GM23248 (cell line): ENCODE measurements around the gene PNKP. TPM values are rescaled to one million over a fixed set of nuclear protein-coding genes. Genes with fewer than 3 reads are reported as not detected.
"Not testable (repeated sequence)": the region's sequence is repeated elsewhere in the genome, so short reads cannot be mapped to it uniquely, and the experiment has no call there.

Experiments
- DNase-seq: peaks from one replicate; pipeline ENCODE4 v3.0.0-alpha.2; 2015
- H2AFZ ChIP-seq: fragments of 200-600 bp; sonication (generic); 2 replicates; pipeline ENCODE4 v1.6.1; 2016; ENCODE audit warnings: antibody characterized with exemption
- H3F3A ChIP-seq: fragments of 200-600 bp; sonication (generic); 2 replicates; pipeline ENCODE4 v1.6.1; 2016; ENCODE audit warnings: mild to moderate bottlenecking, antibody characterized with exemption, mixed run types; ENCODE audit not compliant: insufficient read depth
- H3K27ac ChIP-seq: fragments of 200-600 bp; sonication (generic); 2 replicates; pipeline ENCODE4 v1.5.1; 2016; ENCODE audit warnings: mild to moderate bottlenecking
- H3K27me3 ChIP-seq: fragments of 200-600 bp; sonication (generic); replicated peaks from 2 replicates; pipeline ENCODE4 v1.6.1; 2016; ENCODE audit warnings: mild to moderate bottlenecking; ENCODE audit not compliant: insufficient read depth
- H3K36me3 ChIP-seq: fragments of 200-600 bp; sonication (generic); 2 replicates; pipeline ENCODE4 v1.6.1; 2016; ENCODE audit warnings: low read depth, mild to moderate bottlenecking
- H3K4me1 ChIP-seq: fragments of 200-600 bp; sonication (generic); 2 replicates; pipeline ENCODE4 v1.6.1; 2016; ENCODE audit warnings: mild to moderate bottlenecking; ENCODE audit not compliant: insufficient read depth
- H3K4me2 ChIP-seq: fragments of 200-600 bp; sonication (generic); one replicate; pipeline ENCODE4 v1.6.1; 2016; ENCODE audit warnings: mild to moderate bottlenecking; ENCODE audit not compliant: unreplicated experiment
- H3K4me3 ChIP-seq: fragments of 200-600 bp; sonication (generic); 2 replicates; pipeline ENCODE4 v1.5.1; 2016; ENCODE audit warnings: mild to moderate bottlenecking
- H3K79me2 ChIP-seq: fragments of 200-600 bp; sonication (generic); 2 replicates; pipeline ENCODE4 v1.6.1; 2016; ENCODE audit warnings: mild to moderate bottlenecking; ENCODE audit not compliant: insufficient read depth
- H3K9ac ChIP-seq: fragments of 200-600 bp; sonication (generic); 2 replicates; pipeline ENCODE4 v1.6.1; 2016; ENCODE audit warnings: mild to moderate bottlenecking
- H3K9me2 ChIP-seq: fragments of 200-600 bp; sonication (generic); 2 replicates; pipeline ENCODE4 v1.6.1; 2016; ENCODE audit warnings: mixed run types, mild to moderate bottlenecking, moderate library complexity; ENCODE audit not compliant: insufficient read depth
- H3K9me3 ChIP-seq: fragments of 200-600 bp; sonication (generic); one replicate; pipeline ENCODE4 v1.6.1; 2017; ENCODE audit warnings: low read depth
- H4K20me1 ChIP-seq: fragments of 200-600 bp; sonication (generic); 2 replicates; pipeline ENCODE4 v1.6.0; 2016; ENCODE audit not compliant: insufficient read depth
- EZH2 ChIP-seq: fragments of 200-600 bp; sonication (generic); IDR thresholded peaks from 2 replicates; pipeline ENCODE4 v1.6.1; 2018; ENCODE audit warnings: antibody characterized with exemption, mild to moderate bottlenecking; ENCODE audit not compliant: insufficient read depth, poor library complexity, severe bottlenecking
- EZH2phosphoT487 ChIP-seq: fragments of 200-600 bp; sonication (generic); IDR thresholded peaks from 2 replicates; pipeline ENCODE4 v1.6.1; 2018; ENCODE audit warnings: antibody characterized with exemption, moderate library complexity, mild to moderate bottlenecking, low read depth; ENCODE audit not compliant: insufficient read depth
- WGBS, 2 experiments: methylation state at CpG; one replicate each; pipeline ENCODE4 v1.1.6; 2015 to 2017; ENCODE audit warnings: low lambda C conversion rate in 2 of 2, low coverage in 1 of 2; ENCODE audit errors: missing lambda C conversion rate in 2 of 2; 5-methylcytosine and 5-hydroxymethylcytosine counted together
- in situ Hi-C: fragments of 300-500 bp; cut with MboI; formaldehyde crosslinking; loops from 2 replicates; pipeline ENCODE4 v1.15.0; 2020
- polyA plus RNA-seq: library from polyadenylated mRNA; unstranded; fragments of >200 nt; fragmentation: Nextera tagmentation; extraction: Ambion mirVana; gene quantifications from 2 replicates; pipeline ENCODE4 v1.2.1, GENCODE V29; 2016
- total RNA-seq: library from RNA; depleted of rRNA; stranded (reverse); fragments of >200 nt; shearing (Covaris generic); gene quantifications from 2 replicates; pipeline ENCODE4 v1.2.3, GENCODE V29; 2014

Gene PNKP
- total and polyA plus RNA-seq, 2 experiments from 2014 or later, result 31.5 to 42.2 TPM

DNA sequence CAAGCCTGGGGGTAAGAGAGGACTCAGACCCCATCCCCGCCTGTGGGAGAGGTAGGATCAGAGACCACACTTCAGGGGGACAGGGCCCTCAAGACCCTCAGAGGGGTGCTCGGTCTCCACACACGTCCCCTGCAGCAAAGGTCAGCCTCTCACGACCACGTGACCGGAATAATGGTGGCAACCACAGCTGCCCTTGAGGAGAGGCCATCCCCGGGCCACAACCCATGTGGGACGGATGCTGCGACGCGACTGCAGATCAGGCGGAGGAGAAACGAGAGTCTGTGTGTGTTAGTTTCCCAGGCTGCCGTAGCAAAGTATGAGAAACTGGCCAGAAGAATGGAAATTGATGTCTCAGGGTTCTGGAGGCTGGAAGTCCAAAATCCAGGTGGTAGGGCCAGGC, 40.3 kb downstream of the PNKP start:
- Histone ChIP-seq H3F3A (no peaks in the 10 kb centered on the region), H3K9me3 (no peaks in the 10 kb centered on the region), H4K20me1 (no peaks in the 10 kb centered on the region), H3K36me3 (no peaks in the 10 kb centered on the region; the same call in 1 of the 2 replicates), H3K27ac (no peak overlapping the region), H3K9ac (no peak overlapping the region), H3K4me2 (no peak overlapping the region), H3K4me1 (no peaks in the 10 kb centered on the region), H3K79me2 (peaks cover 38% of the 10 kb centered on the region), H3K9me2 (no peaks in the 10 kb centered on the region), H3K4me3 (no peak overlapping the region), H3K27me3 (no peaks in the 10 kb centered on the region), H2AFZ (no peak overlapping the region)
- WGBS, 2 experiments, result 87% methylated on average over 14 of the region's 14 CpGs
- in situ Hi-C loops, result no loop called here
- TF ChIP-seq EZH2phosphoT487, result no peak
- no peak for TF ChIP-seq EZH2
- no peak for DNase-seq

DNA sequence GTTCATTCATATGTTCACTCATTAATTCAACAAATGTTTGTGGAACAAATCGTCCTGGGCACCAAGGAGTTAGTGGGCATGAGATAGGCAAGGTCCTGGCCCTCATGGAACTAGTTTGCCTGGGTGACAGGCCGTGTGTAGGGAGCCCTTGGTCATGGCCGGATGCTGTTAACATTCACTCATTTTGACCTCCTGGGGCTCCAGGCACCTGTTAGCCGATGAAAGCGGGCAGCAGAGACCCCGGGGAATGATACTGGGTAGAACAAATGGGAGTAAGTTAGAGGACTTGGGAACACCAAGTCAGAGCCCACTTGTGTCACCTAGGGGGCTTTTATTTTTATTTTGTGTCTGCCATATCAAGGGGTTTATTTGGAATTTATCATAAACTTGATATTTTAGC, 42.7 kb downstream of the PNKP start:
- 87 to 96% methylated on average over 6 of the region's 6 CpGs for WGBS, 2 experiments
- no peak overlapping the region for H3K9ac ChIP-seq
- H3K9me2 ChIP-seq, result no peaks in the 10 kb centered on the region
- H3K27me3 ChIP-seq, result no peaks in the 10 kb centered on the region
- no peak overlapping the region for H3K4me3 ChIP-seq
- no peaks in the 10 kb centered on the region for H4K20me1 ChIP-seq
- no peak overlapping the region for H3K4me2 ChIP-seq
- peaks cover 61% of the 10 kb centered on the region for H3K79me2 ChIP-seq
- no peaks in the 10 kb centered on the region for H3K4me1 ChIP-seq
- no peaks in the 10 kb centered on the region for H3K9me3 ChIP-seq
- H3F3A ChIP-seq, result no peaks in the 10 kb centered on the region
- TF ChIP-seq EZH2 (no peak), EZH2phosphoT487 (no peak)
- no peak overlapping the region for H3K27ac ChIP-seq
- in situ Hi-C loops, result no loop called here
- no peaks in the 10 kb centered on the region; the same call in 1 of the 2 replicates for H3K36me3 ChIP-seq
- H2AFZ ChIP-seq, result no peak overlapping the region
- DNase-seq, result no peak

DNA sequence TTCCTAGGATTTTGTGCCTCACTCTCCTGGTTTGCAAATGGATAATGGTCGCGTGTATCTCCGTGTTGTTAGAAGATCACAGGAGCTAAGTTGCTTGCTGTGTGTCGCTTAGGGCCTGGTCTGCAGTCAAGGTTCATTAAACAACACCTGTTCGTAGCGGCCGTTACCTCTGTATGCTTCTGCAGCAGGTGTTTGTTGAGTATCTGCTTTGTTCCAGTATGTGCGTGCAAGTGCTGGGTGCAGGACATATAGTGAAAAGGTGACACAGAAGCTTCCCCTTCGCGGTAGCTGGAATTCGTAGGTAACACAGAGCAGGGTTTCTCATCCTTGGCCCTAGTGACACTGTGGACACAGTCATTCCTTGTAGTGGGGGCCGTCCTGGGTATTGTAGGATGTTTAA, 43.9 kb downstream of the PNKP start:
- Histone ChIP-seq H3K4me3 (no peak overlapping the region), H3K27ac (no peak overlapping the region), H3K36me3 (no peaks in the 10 kb centered on the region; the same call in 1 of the 2 replicates), H3K9me2 (no peaks in the 10 kb centered on the region), H3K27me3 (no peaks in the 10 kb centered on the region), H4K20me1 (no peaks in the 10 kb centered on the region), H2AFZ (no peak overlapping the region), H3F3A (no peaks in the 10 kb centered on the region), H3K9ac (no peak overlapping the region), H3K9me3 (no peaks in the 10 kb centered on the region), H3K4me1 (peaks cover 6% of the 10 kb centered on the region; the same call in 1 of the 2 replicates), H3K4me2 (no peak overlapping the region), H3K79me2 (peaks cover 73% of the 10 kb centered on the region)
- WGBS, 2 experiments, result 89 to 90% methylated on average over 12 of the region's 12 CpGs
- in situ Hi-C loops, result no loop called here
- DNase-seq, result no peak
- TF ChIP-seq EZH2, result no peak
- TF ChIP-seq EZH2phosphoT487, result no peak

DNA sequence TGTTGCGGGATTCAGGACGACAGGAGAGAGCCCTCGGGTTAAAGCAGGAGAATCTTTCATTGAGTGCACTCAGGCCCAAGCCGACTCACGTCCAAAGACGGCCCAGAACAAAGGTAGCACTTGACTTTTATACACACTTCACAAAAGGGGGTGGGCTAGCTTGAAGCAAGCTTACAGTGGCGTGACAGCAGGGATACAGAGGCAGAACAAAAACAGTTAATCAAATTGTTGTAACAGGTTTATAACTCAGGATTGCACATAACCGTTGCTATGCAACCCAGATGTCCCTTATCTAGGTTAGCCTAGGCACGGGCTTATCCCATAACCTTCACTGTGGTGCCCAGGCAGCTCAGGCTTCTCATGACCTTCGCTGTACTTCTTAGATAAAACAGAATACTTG, 47.3 kb downstream of the PNKP start:
- in situ Hi-C loops, result no loop called here
- no peak for TF ChIP-seq EZH2phosphoT487
- TF ChIP-seq EZH2, result no peak

DNA sequence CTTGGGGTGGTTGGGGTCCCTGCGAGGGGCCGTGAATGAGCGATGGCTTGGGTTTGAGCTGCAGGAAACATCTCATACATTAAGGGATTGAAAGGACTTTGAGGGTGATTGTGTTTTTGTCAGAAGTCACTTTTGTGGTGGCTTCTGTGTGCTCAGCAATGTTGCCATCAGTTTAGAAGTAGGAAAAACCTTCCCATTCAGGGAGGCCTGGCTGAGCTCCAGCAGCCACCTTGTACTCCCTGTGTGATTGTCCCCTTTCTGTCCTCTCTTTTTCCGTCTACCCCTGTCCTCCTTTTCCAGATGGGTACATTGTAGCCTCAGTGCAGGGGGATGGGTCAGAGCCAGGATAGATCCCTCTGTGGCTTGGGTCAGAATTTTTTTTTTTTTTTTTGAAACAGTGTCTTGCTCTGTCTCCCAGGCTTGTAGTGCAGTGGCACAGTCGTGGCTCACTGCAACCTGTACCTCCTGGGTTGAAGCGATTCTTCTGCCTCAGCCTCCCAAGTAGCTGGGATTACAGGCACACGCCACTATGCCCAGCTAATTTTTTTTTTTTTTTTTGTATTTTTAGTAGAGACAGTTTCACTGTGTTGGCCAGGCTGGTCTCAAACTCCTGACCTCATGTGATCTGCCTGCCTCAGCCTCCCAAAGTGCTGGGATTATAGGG, 47.8 kb downstream of the PNKP start:
- H4K20me1 ChIP-seq, H3K9me3 ChIP-seq, H3K4me1 ChIP-seq, H3K9me2 ChIP-seq, H3K36me3 ChIP-seq, H3K27me3 ChIP-seq, in situ Hi-C loops, H3F3A ChIP-seq, H2AFZ ChIP-seq: not testable (repeated sequence)
- Histone ChIP-seq H3K9ac (peak overlapping the region; percentile 95), H3K27ac (0 out of 2 replicates have a peak overlapping the region, but pooled peaks have one; percentile 96), H3K79me2 (peaks cover 58% of the 10 kb centered on the region), H3K4me3 (peak overlapping the region; percentile 89), H3K4me2 (peak overlapping the region; percentile 80)
- DNase-seq, result peak; percentile 33
- 83 to 88% methylated on average over 7 of the region's 7 CpGs for WGBS, 2 experiments

More for the DNA sequence above, 47.3 kb downstream of the PNKP start:
- Histone ChIP-seq H3F3A (no peaks in the 10 kb centered on the region), H3K79me2 (peaks cover 64% of the 10 kb centered on the region), H3K9me3 (no peaks in the 10 kb centered on the region), H3K9me2 (no peaks in the 10 kb centered on the region), H4K20me1 (no peaks in the 10 kb centered on the region), H3K9ac (peak overlapping the region; percentile 95; the same call in 1 of the 2 replicates), H2AFZ (no peak overlapping the region), H3K4me1 (peaks cover 6% of the 10 kb centered on the region; the same call in 1 of the 2 replicates), H3K4me2 (no peak overlapping the region), H3K36me3 (no peaks in the 10 kb centered on the region; the same call in 1 of the 2 replicates), H3K27me3 (no peaks in the 10 kb centered on the region), H3K27ac (no peak overlapping the region), H3K4me3 (no peak overlapping the region)
- DNase-seq, result no peak
- 77 to 78% methylated on average over 10 of the region's 10 CpGs for WGBS, 2 experiments
